Left lung (tissue), 10 donors: ENCODE measurements around the gene FHIT. TPM values are rescaled to one million over a fixed set of nuclear protein-coding genes. Genes with fewer than 3 reads are reported as not detected.

Source experiments
- ATAC-seq: fragments of 200-7000 bp; cut with Tn5 transposase; one replicate; pipeline ENCODE4 v1.9.1; 2020; ENCODE audit warnings: moderate library complexity
- DNase-seq, 4 donors: peaks; one replicate each; pipeline ENCODE4 v3.0.0-alpha.2; 2013 to 2020
- H3K27ac ChIP-seq, 2 donors: fragments of 200-600 bp; sonication (generic) in 1 of 2; one replicate each; pipeline versions ENCODE4 v1.5.0 to v1.8.0; 2020 to 2021
- H3K27me3 ChIP-seq, 2 donors: fragments of 200-600 bp; sonication (generic) in 1 of 2; one replicate each; pipeline versions ENCODE4 v1.5.0 to v1.8.0; 2020 to 2021
- H3K36me3 ChIP-seq, 2 donors: fragments of 200-600 bp; sonication (generic) in 1 of 2; one replicate each; pipeline versions ENCODE4 v1.5.0 to v1.8.0; 2020 to 2021
- H3K4me1 ChIP-seq, 2 donors: fragments of 200-600 bp; one replicate each; pipeline ENCODE4 v1.8.0; 2021
- H3K4me3 ChIP-seq, 2 donors: fragments of 200-600 bp; sonication (generic) in 1 of 2; one replicate each; pipeline versions ENCODE4 v1.5.0 to v1.8.0; 2020 to 2021; ENCODE audit warnings: mild to moderate bottlenecking in 1 of 2
- H3K9me3 ChIP-seq, 2 donors: fragments of 200-600 bp; sonication (generic) in 1 of 2; one replicate each; pipeline versions ENCODE4 v1.5.0 to v1.8.0; 2020 to 2021
- CTCF ChIP-seq, 2 donors: fragments of 200-600 bp; sonication (generic) in 1 of 2; IDR thresholded peaks; one replicate each; pipeline versions ENCODE4 v1.5.0 to v1.8.0; 2021; ENCODE audit warnings: antibody characterized with exemption in 2 of 2
- intact Hi-C, 2 donors: fragments of 100-400 bp; cut with DNase I; formaldehyde crosslinking; loops; one replicate each; pipeline versions ENCODE4 v1.11.2 to v1.14.2; 2022
- polyA plus RNA-seq, 6 donors: library from polyadenylated mRNA; unstranded; fragments of 120-200 nt; gene quantifications; one replicate each; pipeline ENCODE4 v1.2.1, GENCODE V29; 2013; ENCODE audit not compliant: insufficient read length in 6 of 6
- total RNA-seq, 2 donors: library from RNA; stranded (reverse); fragmentation: NEBNext Ultra II Directional; extraction: Animal tissue kit (Norgen Biotek cat#: 25700); gene quantifications; one replicate each; pipeline ENCODE4 v1.2.1, GENCODE V29; 2021
- donor health status: DM: no; HTN: yes; CAD: no.
- donor health status: DM: no; HTN: no; CAD: no.

FHIT gene
- total and polyA plus RNA-seq, 8 donors: 8.5 to 16.3 (median 9.7) TPM

GRCh38 chr3:60652829-60653228, 598.4 kb downstream of the FHIT start:
- Histone ChIP-seq H3K27me3 (no peaks in the 10 kb centered on the region), H3K27ac (no peak overlapping the region), H3K4me1 (no peaks in the 10 kb centered on the region), H3K4me3 (no peak overlapping the region), H3K36me3 (no peaks in the 10 kb centered on the region), H3K9me3 (no peaks in the 10 kb centered on the region)
- TF ChIP-seq CTCF (IDR thresholded peaks at IDR 0.05): no peak
- intact Hi-C loops: no loop called here
- no peak for ATAC-seq
- DNase-seq: no peak

DNA sequence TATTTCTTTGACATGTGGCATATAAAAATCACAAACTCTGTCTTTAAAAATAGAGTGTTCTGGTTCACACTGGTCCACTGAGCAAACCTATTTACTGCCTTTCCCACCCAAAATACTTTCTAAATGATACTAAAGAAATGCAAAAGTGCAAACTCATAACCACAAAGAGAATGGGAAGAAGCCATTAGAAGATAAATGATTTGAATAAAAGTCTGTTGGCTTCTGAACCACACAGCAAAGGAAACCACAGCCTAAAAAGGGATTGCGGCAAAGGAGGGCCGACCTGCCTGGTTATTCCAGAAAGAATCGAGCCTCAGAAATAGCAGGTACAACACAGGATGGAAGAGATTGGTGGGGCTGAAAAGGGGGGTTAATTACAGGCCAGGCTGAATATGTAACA, 599.5 kb downstream of the FHIT start:
- no peaks in the 10 kb centered on the region for H3K9me3 ChIP-seq
- no peaks in the 10 kb centered on the region for H3K4me1 ChIP-seq
- no peak for DNase-seq
- intact Hi-C loops: no loop called here
- TF ChIP-seq CTCF (IDR thresholded peaks at IDR 0.05): no peak
- no peak overlapping the region for H3K27ac ChIP-seq
- H3K4me3 ChIP-seq: no peak overlapping the region
- ATAC-seq: no peak
- H3K36me3 ChIP-seq: no peaks in the 10 kb centered on the region
- H3K27me3 ChIP-seq: no peaks in the 10 kb centered on the region

DNA sequence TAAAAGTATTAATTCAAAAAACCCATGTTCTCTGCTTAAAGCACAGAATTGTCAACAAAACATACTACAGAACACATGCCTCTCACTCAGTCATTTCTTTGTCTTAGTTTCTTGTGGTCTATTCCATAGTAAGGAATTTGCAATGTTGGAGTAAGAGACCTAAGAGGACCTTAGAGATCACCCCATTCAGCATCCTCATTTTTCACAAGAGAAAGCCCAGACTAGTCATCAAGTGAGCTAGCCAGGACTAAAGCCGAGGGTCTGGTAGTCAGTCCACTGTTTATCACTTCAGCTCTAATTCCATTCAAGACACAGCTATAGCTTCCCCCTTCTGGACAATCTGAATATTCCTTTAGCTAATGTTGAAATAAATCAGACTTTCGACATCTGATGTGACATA, 601.1 kb downstream of the FHIT start:
- H3K4me1 ChIP-seq: no peaks in the 10 kb centered on the region
- ATAC-seq (no peak), DNase-seq (no peak)
- no peaks in the 10 kb centered on the region for H3K27me3 ChIP-seq
- no peak overlapping the region for H3K4me3 ChIP-seq
- TF ChIP-seq CTCF (IDR thresholded peaks at IDR 0.05): no peak
- no peaks in the 10 kb centered on the region for H3K36me3 ChIP-seq
- intact Hi-C loops: no loop called here
- H3K9me3 ChIP-seq: no peaks in the 10 kb centered on the region
- no peak overlapping the region for H3K27ac ChIP-seq

DNA sequence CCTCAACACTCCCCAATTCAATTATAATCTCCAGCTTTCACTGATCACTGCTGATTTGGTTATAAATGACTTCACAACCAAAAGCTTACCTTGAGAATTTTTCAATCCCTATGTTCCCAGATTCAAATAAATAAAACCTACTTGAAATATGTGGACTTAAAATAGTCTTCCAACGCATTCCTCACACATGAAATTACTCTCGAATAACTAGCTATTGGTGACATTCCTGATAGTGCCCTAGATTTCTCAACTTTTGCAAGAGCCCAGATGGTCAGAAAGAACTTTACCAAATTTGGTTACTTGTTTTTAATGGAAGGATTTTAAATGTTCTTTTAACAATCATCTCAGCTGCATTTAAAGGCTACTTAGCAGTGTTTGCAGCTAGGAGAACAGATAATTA, 605.5 kb downstream of the FHIT start:
- ATAC-seq: no peak

GRCh38 chr3:60643831-60644230, 607.4 kb downstream of the FHIT start:
- no peaks in the 10 kb centered on the region for H3K27me3 ChIP-seq
- no peaks in the 10 kb centered on the region for H3K9me3 ChIP-seq
- ATAC-seq (no peak), DNase-seq (no peak)
- no peak overlapping the region for H3K27ac ChIP-seq
- TF ChIP-seq CTCF (IDR thresholded peaks at IDR 0.05): no peak
- no peaks in the 10 kb centered on the region for H3K36me3 ChIP-seq
- intact Hi-C loops: no loop called here
- H3K4me3 ChIP-seq: no peak overlapping the region
- H3K4me1 ChIP-seq: no peaks in the 10 kb centered on the region

More for the DNA sequence above, 605.5 kb downstream of the FHIT start:
- intact Hi-C loops: no loop called here
- Histone ChIP-seq H3K4me3 (no peak overlapping the region), H3K36me3 (no peaks in the 10 kb centered on the region), H3K4me1 (no peaks in the 10 kb centered on the region), H3K27me3 (no peaks in the 10 kb centered on the region), H3K27ac (no peak overlapping the region), H3K9me3 (no peaks in the 10 kb centered on the region)
- TF ChIP-seq CTCF (IDR thresholded peaks at IDR 0.05): no peak
- DNase-seq: no peak
